Ishikawa (cell line): ENCODE results near the gene CDH23.

ENCODE experiments used
- CEBPB ChIP-seq: IDR thresholded peaks from 2 replicates; pipeline ENCODE4 v1.6.1; 2012
- CREB1 ChIP-seq: IDR thresholded peaks from 2 replicates; pipeline ENCODE4 v1.6.1; 2012; ENCODE audit warnings: low read depth
- EGR1 ChIP-seq: IDR thresholded peaks from 2 replicates; pipeline ENCODE4 v1.6.1; 2012
- EP300 ChIP-seq: IDR thresholded peaks from 2 replicates; pipeline ENCODE4 v1.6.1; 2012; ENCODE audit warnings: borderline replicate concordance
- FOXM1 ChIP-seq: IDR thresholded peaks from 2 replicates; pipeline ENCODE4 v1.6.1; 2012; ENCODE audit warnings: low read depth, borderline replicate concordance
- NFIC ChIP-seq: IDR thresholded peaks from 2 replicates; pipeline ENCODE4 v1.6.1; 2012
- RAD21 ChIP-seq: IDR thresholded peaks from 2 replicates; pipeline ENCODE4 v1.6.1; 2012; ENCODE audit warnings: low read depth
- TAF1 ChIP-seq: IDR thresholded peaks from 2 replicates; pipeline ENCODE4 v1.6.1; 2012; ENCODE audit warnings: low read depth, mild to moderate bottlenecking
- TCF12 ChIP-seq: IDR thresholded peaks from 2 replicates; pipeline ENCODE4 v1.6.1; 2012; ENCODE audit warnings: low read depth
- TEAD4 ChIP-seq: IDR thresholded peaks from 2 replicates; pipeline ENCODE4 v1.6.1; 2012
- YY1 ChIP-seq: IDR thresholded peaks from 2 replicates; pipeline ENCODE4 v1.6.1; 2012; ENCODE audit warnings: low read depth
- ZBTB7A ChIP-seq: IDR thresholded peaks from 2 replicates; pipeline ENCODE4 v1.6.1; 2012; ENCODE audit warnings: low read depth
- TF ChIP-seq, protein P1 (sequence below): IDR thresholded peaks from 2 replicates; pipeline ENCODE4 v1.6.1; 2012
- TF ChIP-seq, protein P2 (sequence below): IDR thresholded peaks from 2 replicates; pipeline ENCODE4 v1.6.1; 2012
- TF ChIP-seq, protein P3 (sequence below): IDR thresholded peaks from 2 replicates; pipeline ENCODE4 v1.6.1; 2012; ENCODE audit warnings: low read depth, mild to moderate bottlenecking

CDH23 gene

DNA sequence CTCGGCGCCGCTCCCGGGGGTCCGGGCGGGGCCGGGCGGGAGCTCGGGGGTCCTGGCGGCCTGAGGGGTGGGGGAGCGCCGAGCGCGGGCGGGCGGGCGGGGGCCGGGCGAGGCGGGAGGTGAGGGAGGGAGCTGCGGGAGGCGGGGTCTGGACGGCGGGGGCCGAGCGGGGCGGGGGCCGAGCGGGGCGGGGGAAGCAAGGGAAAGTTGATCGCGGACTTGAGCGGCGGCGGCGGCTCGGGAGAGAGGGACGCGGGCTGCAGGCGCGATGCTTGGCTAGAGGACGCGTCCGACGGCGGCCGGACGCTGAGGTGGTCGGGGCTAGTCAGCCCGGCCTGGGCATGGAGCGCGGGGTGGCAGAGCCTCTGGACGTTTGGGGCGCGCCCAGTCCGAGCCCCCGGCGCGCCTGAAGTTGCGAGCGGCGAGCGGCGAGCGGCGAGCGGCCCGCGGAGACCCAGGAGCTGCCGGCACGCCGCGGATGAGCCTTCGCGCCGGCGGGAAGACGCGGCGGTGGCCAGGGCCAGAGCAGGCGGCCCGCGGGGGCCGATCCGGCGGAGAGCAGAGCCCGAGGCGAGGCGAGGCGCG lies at the start of gene CDH23:
CDH23 (plus strand) TSS at position 210 of the 585 bp plus-strand sequence. CDS start 42,912 bp downstream, outside the sequence.
- no peak for TF ChIP-seq FOXM1
- TF ChIP-seq, protein P1, sequence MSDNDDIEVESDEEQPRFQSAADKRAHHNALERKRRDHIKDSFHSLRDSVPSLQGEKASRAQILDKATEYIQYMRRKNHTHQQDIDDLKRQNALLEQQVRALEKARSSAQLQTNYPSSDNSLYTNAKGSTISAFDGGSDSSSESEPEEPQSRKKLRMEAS: peak; percentile 64; the same call in 1 of the 2 replicates
- TF ChIP-seq TCF12: no peak
- no peak for TF ChIP-seq TEAD4
- TF ChIP-seq YY1: no peak
- TF ChIP-seq EGR1: no peak

DNA sequence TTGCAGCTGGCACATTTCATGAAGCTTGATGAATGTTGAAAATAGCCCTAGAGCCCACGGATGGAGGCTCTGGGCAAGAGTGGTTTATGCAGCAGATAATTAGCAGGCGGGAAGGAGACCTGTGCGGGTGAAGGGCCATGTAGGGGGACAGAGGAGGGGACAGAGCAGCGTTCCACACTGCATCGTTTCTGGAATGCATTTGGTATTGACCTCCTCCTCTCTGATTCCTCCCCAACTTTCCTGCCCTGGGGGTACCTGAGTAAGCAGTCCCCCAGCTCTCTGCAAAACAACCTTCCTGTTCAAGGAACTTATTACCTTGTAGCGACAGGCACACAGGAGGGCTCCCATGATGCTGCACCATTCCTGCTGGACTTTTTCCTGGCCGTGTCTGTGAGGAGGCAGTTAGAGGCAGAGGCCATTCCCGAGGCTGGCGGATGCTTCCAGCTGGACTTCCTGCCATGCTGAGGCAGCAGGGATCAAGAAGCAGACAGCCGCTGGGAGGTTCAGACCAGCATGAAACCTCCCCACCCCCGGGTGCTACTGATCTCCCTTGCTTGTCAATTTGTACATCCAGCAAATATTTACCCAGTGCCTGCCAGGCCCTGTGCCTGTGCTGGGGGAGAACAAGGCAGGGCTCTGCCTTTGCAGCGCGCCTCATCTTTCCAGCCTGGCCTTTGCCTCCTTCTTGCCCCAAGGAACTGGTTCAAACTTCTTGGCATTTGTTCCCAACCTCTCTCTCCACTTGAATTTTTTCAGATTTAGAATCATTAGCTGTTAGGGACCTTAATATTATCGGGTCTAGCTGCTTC lies 48.9 kb upstream of the CDH23 start:
- TF ChIP-seq FOXM1: no peak
- TF ChIP-seq TEAD4: no peak
- TF ChIP-seq, protein P2, sequence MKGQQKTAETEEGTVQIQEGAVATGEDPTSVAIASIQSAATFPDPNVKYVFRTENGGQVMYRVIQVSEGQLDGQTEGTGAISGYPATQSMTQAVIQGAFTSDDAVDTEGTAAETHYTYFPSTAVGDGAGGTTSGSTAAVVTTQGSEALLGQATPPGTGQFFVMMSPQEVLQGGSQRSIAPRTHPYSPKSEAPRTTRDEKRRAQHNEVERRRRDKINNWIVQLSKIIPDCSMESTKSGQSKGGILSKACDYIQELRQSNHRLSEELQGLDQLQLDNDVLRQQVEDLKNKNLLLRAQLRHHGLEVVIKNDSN: no peak
- no peak for TF ChIP-seq EGR1
- no peak for TF ChIP-seq EP300
- TF ChIP-seq, protein P1: no peak
- no peak for TF ChIP-seq TCF12
- TF ChIP-seq YY1: no peak
- TF ChIP-seq CREB1: no peak
- TF ChIP-seq, protein P3, sequence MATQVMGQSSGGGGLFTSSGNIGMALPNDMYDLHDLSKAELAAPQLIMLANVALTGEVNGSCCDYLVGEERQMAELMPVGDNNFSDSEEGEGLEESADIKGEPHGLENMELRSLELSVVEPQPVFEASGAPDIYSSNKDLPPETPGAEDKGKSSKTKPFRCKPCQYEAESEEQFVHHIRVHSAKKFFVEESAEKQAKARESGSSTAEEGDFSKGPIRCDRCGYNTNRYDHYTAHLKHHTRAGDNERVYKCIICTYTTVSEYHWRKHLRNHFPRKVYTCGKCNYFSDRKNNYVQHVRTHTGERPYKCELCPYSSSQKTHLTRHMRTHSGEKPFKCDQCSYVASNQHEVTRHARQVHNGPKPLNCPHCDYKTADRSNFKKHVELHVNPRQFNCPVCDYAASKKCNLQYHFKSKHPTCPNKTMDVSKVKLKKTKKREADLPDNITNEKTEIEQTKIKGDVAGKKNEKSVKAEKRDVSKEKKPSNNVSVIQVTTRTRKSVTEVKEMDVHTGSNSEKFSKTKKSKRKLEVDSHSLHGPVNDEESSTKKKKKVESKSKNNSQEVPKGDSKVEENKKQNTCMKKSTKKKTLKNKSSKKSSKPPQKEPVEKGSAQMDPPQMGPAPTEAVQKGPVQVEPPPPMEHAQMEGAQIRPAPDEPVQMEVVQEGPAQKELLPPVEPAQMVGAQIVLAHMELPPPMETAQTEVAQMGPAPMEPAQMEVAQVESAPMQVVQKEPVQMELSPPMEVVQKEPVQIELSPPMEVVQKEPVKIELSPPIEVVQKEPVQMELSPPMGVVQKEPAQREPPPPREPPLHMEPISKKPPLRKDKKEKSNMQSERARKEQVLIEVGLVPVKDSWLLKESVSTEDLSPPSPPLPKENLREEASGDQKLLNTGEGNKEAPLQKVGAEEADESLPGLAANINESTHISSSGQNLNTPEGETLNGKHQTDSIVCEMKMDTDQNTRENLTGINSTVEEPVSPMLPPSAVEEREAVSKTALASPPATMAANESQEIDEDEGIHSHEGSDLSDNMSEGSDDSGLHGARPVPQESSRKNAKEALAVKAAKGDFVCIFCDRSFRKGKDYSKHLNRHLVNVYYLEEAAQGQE: no peak
- TF ChIP-seq ZBTB7A: no peak
- TF ChIP-seq RAD21: no peak
- TF ChIP-seq NFIC: no peak
- TF ChIP-seq TAF1: no peak
- TF ChIP-seq CEBPB: no peak

DNA sequence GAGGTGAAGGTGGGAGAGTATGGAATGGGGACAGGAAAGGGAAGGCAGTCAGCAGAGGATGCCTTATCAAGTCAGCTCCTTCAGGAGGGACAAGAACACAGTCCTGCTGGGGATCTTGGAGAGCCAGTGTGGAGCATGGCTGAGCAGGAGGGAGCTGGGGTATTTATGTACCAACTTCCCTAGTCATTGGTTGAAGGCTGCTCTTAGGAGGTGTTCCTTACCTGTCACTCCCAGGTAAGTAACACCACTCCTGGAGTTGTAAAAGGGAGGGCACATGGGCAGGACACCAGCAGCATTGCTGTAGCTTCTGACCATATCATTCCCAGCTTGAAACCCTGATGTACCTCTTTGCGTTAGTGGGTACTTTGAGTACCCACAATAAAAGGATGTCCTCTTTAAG lies 47.9 kb upstream of the CDH23 start:
- TF ChIP-seq, protein P3: no peak
- no peak for TF ChIP-seq EP300
- no peak for TF ChIP-seq CREB1
- TF ChIP-seq TAF1: no peak
- TF ChIP-seq, protein P2: no peak
- no peak for TF ChIP-seq ZBTB7A
- no peak for TF ChIP-seq NFIC
- TF ChIP-seq, protein P1: no peak

DNA sequence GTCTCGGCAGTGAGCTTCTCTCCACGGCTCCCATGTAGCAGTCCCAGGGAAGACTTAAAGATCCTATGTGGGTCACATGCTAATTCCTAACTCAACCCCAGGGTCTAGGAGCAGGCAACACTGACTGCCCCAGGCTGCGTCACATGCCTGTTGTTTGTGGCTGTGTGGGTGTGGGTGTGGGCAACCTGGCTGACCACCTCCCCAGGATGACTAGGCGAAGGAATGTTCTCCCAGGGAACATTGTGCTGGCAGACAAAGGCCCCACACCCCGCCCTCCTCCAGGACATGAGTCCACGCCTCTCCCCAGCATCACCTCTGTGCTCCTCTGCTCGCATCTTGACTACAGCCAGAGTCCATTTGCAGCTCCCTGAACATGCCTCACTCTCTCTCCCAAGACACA lies 47.3 kb upstream of the CDH23 start:
- TF ChIP-seq TAF1 (no peak), CEBPB (no peak), RAD21 (no peak), TCF12 (no peak), YY1 (no peak), EGR1 (no peak), ZBTB7A (no peak), FOXM1 (no peak)
- TF ChIP-seq, protein P1: no peak

DNA sequence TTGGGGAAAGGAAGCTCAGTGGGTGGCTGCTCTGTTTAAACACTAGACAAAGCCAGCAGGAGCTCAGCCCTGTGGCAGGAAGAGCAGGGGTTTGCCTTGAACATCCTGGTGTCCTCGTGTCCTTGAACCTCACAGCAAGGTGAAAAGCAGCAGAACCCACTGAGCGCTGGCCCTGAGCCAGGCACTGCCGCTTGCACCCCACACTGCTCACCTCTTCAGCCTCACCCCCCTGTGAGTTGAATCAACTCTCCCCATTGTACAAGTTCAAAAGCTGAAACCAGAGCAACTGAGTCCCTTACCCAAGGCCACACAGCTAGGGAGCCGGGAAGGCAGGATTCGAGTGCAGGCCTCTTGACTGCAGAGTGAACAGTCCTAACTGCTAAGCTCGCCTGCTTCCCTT lies 45.6 kb upstream of the CDH23 start:
- TF ChIP-seq TAF1: no peak
- TF ChIP-seq RAD21: no peak
- TF ChIP-seq, protein P3: no peak
- no peak for TF ChIP-seq YY1
- TF ChIP-seq ZBTB7A: no peak
- TF ChIP-seq CEBPB: no peak
- TF ChIP-seq CREB1: no peak
- TF ChIP-seq NFIC: no peak
- no peak for TF ChIP-seq TEAD4
- TF ChIP-seq TCF12: no peak
